ENCODE measurements around the gene FIGNL2.
A peak's percentile ranks its signal among the peaks of the same experiment; 100 is the strongest.
"Not testable (repeated sequence)": the region's sequence is repeated elsewhere in the genome, so short reads cannot be mapped to it uniquely, and the experiment has no call there.

The FIGNL2 gene

DNA sequence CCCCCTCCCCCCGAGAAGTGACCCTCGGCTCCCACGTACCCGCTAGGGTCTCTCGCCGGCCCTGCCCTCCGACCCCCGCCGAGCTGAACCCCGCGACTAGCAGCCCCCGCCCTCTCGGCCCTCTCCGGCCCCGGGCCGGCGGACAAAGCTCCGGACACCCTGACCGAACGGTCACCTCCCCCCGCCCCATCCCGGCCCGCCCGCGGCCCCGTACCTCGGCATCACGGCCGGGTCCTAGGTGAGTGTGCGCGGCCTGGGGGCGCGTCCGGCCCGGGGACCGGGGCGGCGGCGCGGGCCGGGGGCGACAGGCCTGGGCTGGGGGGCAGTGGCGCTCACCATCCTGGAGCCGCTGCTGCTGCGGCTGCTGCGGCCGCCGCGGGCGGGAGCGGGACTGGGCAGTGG, at the start of gene FIGNL2:
TSS of gene FIGNL2 (minus strand) at position 393 of the 402 bp plus-strand sequence. CDS start 26,305 bp downstream, outside the sequence.
- no peak for DNase-seq

- DNase-seq = no peak
These were observed 48.7 kb upstream of the FIGNL2 start for GRCh38 chr12:51897181-51897580.

DNA sequence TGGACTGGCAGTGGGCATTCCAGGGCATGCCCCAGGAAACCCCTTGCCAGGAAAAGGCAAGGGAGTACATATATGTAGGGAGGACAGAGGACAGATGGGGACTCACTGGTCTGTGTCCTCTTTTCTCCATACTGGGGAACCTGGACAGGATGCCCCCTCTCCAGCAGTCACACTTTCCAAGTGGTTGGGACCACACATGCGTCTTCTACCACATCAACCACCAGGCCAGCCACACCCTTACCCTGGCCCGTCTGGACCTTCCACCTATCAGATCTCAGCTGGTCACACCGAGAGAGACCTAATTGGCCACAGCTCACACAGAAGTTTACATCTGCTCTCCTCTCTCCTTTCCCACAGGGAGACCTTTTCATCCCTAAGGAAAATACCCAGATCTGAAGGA, 47.7 kb upstream of the FIGNL2 start:
- DNase-seq = no peak

DNA sequence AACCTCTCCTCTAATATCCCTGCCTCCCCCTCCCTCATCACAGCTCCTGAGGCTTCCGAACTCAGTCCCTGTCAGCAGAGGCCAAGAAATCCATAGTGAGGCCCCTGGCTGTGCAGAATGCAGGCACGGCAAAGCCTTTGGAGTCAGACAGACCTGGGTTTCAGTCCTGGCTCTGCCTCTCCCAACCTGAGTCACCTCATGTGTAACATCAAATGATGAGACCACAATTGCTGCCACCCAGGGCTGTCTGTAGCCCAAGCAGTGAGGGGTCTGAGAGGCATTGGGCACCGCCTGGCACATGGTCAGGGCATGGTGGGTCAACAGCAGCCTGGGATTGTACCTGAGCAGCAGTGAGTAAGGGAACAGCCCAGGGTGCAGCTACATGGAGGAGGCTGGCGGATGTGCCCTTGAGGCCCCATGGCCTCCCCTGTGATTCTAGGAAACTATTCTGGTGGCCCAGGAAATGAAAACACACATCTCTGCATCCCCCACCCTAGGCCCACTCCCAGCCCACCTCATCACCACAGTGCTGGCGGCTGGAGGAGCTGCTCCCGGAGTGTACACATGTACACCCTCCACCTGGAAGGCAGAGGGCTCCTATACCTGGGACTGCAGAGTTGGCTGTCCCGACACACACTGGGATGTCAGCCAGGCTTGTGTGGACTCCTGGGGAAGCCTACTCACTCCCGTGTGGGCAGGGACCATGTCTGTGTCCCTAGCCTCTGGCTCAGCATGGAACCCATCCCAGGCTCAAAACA, 47.0 kb upstream of the FIGNL2 start:
- DNase-seq = no peak

- no peak for DNase-seq
These were observed 45.3 kb upstream of the FIGNL2 start for GRCh38 chr12:51893786-51894185.

GRCh38 chr12:51891843-51892242, 43.3 kb upstream of the FIGNL2 start:
- DNase-seq = no peak

- DNase-seq = no peak
These were observed 42.1 kb upstream of the FIGNL2 start for GRCh38 chr12:51890511-51891171.

GRCh38 chr12:51890133-51890464, 41.6 kb upstream of the FIGNL2 start:
- DNase-seq = no peak

DNA sequence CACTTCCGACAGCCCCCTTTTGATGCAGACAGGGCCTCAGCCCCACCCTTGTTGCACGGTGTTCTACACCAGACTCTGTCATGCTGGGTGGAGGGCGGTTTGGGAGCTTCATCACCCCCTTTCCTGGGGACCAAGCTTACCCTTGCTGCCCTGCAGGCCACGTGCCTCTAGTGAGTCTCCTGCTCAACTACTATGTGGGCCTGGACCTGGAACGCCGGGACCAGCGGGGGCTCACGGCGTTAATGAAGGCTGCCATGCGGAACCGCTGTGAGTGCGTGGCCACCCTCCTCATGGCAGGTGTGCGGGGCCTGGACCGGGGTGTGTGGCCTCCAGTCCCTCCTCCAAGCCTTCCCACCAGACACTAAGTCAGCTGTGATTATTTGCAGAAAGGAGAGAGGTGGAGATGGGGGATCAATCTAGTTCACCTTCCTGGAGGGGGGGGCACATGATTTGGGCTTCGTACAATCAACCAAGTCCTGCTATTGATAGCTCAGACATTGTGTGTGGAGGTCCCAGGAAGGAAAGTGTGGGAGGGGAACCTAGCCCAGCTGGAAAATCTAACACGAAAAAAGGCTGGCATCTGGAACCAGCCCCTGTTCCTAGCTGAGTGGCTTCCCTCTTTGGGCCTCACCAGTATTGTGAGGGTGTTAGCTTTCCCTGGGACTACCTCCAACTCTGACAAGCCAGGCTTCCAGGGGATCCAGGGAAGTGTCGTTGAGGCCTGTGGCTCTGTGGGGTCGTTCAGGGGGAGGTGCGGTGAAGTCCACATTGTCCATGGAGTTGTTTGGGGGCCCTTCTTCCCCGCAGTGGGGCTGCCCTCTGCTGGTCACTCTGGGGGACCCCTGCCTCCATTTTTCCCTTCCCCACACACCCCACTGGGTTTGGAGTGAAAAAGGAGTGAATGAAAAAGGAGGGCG, 41.0 kb upstream of the FIGNL2 start:
- no peak for DNase-seq

- DNase-seq = no peak
These were observed 40.0 kb upstream of the FIGNL2 start for GRCh38 chr12:51888316-51889215.

DNA sequence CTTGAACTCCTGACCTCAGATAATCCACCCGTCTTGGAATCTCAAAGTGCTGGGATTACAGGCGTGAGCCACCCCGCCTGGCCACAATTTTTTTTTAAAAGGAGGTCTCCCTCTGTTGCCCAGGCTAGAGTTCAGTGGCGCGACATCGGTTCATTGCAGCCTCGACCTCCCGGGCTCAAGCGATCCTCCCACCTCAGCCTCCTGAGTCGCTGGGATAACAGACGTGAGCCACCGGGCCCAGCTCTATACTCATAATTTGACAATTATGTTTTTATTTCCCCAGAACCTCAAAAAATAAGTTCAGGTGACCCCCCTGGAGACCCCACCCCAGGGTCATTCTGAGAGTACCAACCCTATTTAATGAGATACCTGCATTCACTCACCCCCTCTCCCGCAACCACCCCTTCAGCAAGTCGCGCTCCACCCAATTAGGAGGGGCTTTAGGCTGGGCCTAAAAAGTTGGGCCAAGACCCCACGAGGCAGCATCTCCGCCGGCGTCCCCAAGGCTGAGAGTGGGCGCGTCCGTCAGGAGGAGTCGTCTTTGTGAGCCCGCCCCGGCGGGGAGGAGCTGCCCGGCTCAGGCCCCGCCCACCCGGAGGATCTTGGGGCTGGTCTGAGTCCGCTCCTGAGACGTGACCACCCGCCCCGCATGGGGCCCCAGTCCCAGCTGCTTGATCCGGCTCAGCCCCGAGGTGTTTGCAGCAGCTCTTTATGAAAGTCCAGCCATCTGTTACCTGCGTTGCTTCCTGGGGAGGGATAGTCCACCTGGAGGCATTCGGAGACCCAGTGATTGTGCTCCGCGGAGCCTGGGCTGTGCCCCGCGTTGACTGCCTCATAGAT, 39.2 kb upstream of the FIGNL2 start, which contains the start of gene ANKRD33:
TSS of gene ANKRD33 (plus strand) at position 628 of the 840 bp plus-strand sequence. CDS start at position 712, 84 bp downstream.
- DNase-seq = no peak

- DNase-seq = peak; percentile 51
These were observed 37.6 kb upstream of the FIGNL2 start for GRCh38 chr12:51886021-51886710.

DNA sequence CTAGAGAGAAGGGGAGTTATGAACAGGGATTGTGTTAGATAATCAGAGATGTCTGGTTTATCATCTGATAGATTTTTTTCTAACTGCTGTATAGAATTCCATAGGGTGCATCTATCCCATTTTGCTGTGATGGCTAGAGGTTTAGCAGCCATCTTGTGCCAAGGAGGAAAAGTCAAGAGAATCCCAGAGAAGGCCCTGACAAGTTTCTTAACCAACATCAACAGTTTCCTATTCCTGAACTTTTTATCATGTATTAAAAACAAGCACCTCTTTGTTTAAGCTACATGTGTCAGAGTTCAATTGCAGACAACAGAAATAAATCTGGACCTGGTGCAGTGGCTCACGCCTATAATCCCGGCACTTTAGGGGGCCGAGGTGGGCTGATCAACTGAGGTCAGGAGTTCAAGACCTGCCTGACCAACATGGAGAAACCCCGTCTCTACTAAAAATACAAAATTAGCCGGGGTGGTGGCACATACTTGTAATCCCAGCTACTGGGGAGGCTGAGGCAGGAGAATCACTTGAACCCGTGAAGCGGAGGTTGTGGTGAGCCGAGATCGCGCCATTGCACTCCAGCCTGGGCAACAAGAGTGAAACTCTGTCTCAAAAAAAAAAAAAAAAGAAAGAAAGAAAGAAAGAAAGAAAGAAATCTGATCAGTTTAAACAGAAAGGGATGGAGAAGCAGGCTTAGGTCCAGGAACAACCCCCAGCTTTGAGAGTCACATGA, 36.9 kb upstream of the FIGNL2 start:
- DNase-seq = not testable (repeated sequence)

- no peak for DNase-seq
These were observed 36.2 kb upstream of the FIGNL2 start for GRCh38 chr12:51884676-51885229.

- no peak for DNase-seq
These were observed 35.6 kb upstream of the FIGNL2 start for GRCh38 chr12:51883998-51884675.

DNA sequence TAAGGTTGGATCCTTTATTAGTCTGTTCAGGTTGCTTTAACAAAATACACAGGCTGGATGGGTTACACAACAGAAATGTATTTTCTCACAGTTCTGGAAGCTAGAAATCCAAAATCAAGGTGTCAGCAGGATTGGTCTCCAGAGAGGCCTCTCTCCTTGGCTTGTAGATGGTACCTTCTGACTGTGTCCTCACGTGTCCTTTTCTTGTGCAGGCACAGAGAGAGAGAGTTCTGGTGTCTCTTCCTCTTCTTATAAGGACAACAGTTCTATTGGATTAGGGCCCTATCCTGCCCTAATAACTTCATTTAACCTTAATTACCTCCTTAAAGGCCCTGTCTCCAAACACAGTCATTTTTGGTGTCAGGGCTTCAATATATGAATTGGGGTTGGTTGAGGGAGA, 34.8 kb upstream of the FIGNL2 start:
- DNase-seq = no peak

- DNase-seq = no peak
These were observed 30.6 kb upstream of the FIGNL2 start for GRCh38 chr12:51879102-51879501.

- no peak for DNase-seq
These were observed 26.0 kb upstream of the FIGNL2 start for GRCh38 chr12:51874486-51874885.

- no peak for DNase-seq
These were observed 25.5 kb upstream of the FIGNL2 start for GRCh38 chr12:51874000-51874399.
